Fibroblast of lung (primary cell): ENCODE measurements around the gene SH2B3. TPM values are rescaled to one million over a fixed set of nuclear protein-coding genes. Genes with fewer than 3 reads are reported as not detected.

ENCODE experiments used
- DNase-seq, 2 donors: peaks; one replicate each; pipeline versions ENCODE4 v3.0.0 to v3.0.0-alpha.2; 2010; ENCODE audit warnings: low read depth in 2 of 2
- H2AFZ ChIP-seq: 2 replicates; pipeline ENCODE4 v1.5.1; 2012; ENCODE audit warnings: low read length, control low read depth, inconsistent platforms
- H3K27ac ChIP-seq: 2 replicates; pipeline ENCODE4 v1.5.1; 2011; ENCODE audit warnings: low read length, control low read depth; ENCODE audit not compliant: insufficient read depth
- H3K27me3 ChIP-seq: 2 replicates; pipeline ENCODE4 v1.5.1; 2011; ENCODE audit warnings: mild to moderate bottlenecking, low read length; ENCODE audit not compliant: control insufficient read depth, insufficient read depth
- H3K36me3 ChIP-seq: 2 replicates; pipeline ENCODE4 v1.5.1; 2011; ENCODE audit warnings: low read length; ENCODE audit not compliant: control insufficient read depth, insufficient read depth
- H3K4me1 ChIP-seq: 2 replicates; pipeline ENCODE4 v1.5.1; 2011; ENCODE audit warnings: low read length; ENCODE audit not compliant: control insufficient read depth, insufficient read depth; ENCODE audit errors: extremely low read depth
- H3K4me2 ChIP-seq: 2 replicates; pipeline ENCODE4 v1.5.1; 2011; ENCODE audit warnings: low read length, control low read depth; ENCODE audit not compliant: insufficient read depth; ENCODE audit errors: extremely low read depth
- H3K4me3 ChIP-seq, 4 experiments: fragments of 200-600 bp in 1 of 4; sonication (generic) in 1 of 4; replicated peaks in 1 of 4; 2 replicates each; pipeline ENCODE4 v1.5.1; 2011 to 2016; ENCODE audit warnings: low read length in 4 of 4, low read depth in 3 of 4, mild to moderate bottlenecking in 3 of 4, control low read depth in 2 of 4, inconsistent platforms in 1 of 4, mixed read lengths in 1 of 4; ENCODE audit not compliant: insufficient read depth in 1 of 4; ENCODE audit errors: control extremely low read depth in 1 of 4
- H3K79me2 ChIP-seq: 2 replicates; pipeline ENCODE4 v1.5.1; 2012; ENCODE audit warnings: mild to moderate bottlenecking, low read length, inconsistent platforms; ENCODE audit not compliant: control insufficient read depth, insufficient read depth
- H3K9ac ChIP-seq: 2 replicates; pipeline ENCODE4 v1.5.1; 2011; ENCODE audit warnings: mild to moderate bottlenecking, low read length, control low read depth; ENCODE audit not compliant: insufficient read depth
- H3K9me3 ChIP-seq: 2 replicates; pipeline ENCODE4 v1.5.1; 2012; ENCODE audit warnings: low read depth, low read length; ENCODE audit not compliant: control insufficient read depth, insufficient read depth
- H4K20me1 ChIP-seq: 2 replicates; pipeline ENCODE4 v1.5.1; 2011; ENCODE audit warnings: low read length; ENCODE audit not compliant: control insufficient read depth, insufficient read depth; ENCODE audit errors: extremely low read depth
- EZH2 ChIP-seq: IDR thresholded peaks from 2 replicates; pipeline ENCODE4 v1.5.1; 2012; ENCODE audit warnings: low read length, control low read depth, mild to moderate bottlenecking; ENCODE audit errors: missing control alignments
- polyA plus RNA-seq, 2 donors: library from polyadenylated mRNA; depleted of rRNA in 1 of 2; stranded (reverse) in 1 of 2; unstranded in 1 of 2; fragments of >200 nt; gene quantifications; 2 replicates each; pipeline ENCODE4 v1.2.1, GENCODE V29; 2011 to 2012; ENCODE audit warnings: missing spikeins in 1 of 2
- total RNA-seq: library from RNA; depleted of rRNA; stranded (reverse); fragments of >200 nt; gene quantifications from 2 replicates; pipeline ENCODE4 v1.2.1, GENCODE V29; 2014
- TF ChIP-seq, protein P1 (sequence below), 2 donors: IDR thresholded peaks in 1 of 2; conservative IDR thresholded peaks in 1 of 2; 1 replicate in 1 of 2; 2 replicates in 1 of 2; pipeline ENCODE4 v1.5.1; 2011 to 2012; ENCODE audit warnings: low read length in 2 of 2, control low read depth in 1 of 2, inconsistent platforms in 1 of 2, low read depth in 1 of 2, mild to moderate bottlenecking in 1 of 2

Gene SH2B3
- total and polyA plus RNA-seq, 2 donors (not counting 1 experiment from before 2014, with no cell fraction given): 18.0 to 32.0 TPM

DNA sequence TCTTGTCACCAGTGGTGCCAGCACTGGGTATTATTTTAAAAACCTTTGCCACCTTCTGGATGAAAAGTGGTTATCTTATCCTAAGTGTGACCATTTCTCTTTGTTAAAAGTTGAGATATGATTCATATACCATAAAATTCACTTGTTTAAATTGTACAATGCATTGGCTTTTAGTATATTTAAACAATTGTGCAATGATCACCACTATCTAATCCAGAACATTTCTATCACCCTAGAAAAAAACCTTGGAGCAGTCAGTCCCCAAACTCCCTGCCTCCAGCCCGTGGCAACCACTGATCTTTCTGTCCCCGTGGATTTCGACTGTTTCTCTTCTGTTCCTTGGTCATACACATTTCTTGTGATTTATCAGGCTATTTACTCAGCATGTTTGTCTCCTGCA is 28.3 kb downstream of the SH2B3 start:
- Histone ChIP-seq H3K27ac (peak overlapping the region; percentile 65), H3K4me3 (peak overlapping the region in 2 of 4 experiments; percentile 6 to 16), H3K9ac (no peak overlapping the region), H4K20me1 (no peaks in the 10 kb centered on the region), H3K9me3 (no peaks in the 10 kb centered on the region), H2AFZ (no peak overlapping the region), H3K4me2 (peak overlapping the region; percentile 72), H3K4me1 (peaks cover 40% of the 10 kb centered on the region), H3K36me3 (peaks cover 2% of the 10 kb centered on the region), H3K79me2 (peaks cover 85% of the 10 kb centered on the region), H3K27me3 (no peaks in the 10 kb centered on the region)
- DNase-seq: peak in 1 of 2 donors; percentile 35
- TF ChIP-seq, protein P1, sequence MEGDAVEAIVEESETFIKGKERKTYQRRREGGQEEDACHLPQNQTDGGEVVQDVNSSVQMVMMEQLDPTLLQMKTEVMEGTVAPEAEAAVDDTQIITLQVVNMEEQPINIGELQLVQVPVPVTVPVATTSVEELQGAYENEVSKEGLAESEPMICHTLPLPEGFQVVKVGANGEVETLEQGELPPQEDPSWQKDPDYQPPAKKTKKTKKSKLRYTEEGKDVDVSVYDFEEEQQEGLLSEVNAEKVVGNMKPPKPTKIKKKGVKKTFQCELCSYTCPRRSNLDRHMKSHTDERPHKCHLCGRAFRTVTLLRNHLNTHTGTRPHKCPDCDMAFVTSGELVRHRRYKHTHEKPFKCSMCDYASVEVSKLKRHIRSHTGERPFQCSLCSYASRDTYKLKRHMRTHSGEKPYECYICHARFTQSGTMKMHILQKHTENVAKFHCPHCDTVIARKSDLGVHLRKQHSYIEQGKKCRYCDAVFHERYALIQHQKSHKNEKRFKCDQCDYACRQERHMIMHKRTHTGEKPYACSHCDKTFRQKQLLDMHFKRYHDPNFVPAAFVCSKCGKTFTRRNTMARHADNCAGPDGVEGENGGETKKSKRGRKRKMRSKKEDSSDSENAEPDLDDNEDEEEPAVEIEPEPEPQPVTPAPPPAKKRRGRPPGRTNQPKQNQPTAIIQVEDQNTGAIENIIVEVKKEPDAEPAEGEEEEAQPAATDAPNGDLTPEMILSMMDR (conservative IDR thresholded peaks at IDR 0.05 in 1 of 2, IDR thresholded peaks at IDR 0.05 in 1 of 2; ENCODE audit: low read depth in 1 of 2, low read length in 2 of 2): no peak
- no peak for TF ChIP-seq EZH2

DNA sequence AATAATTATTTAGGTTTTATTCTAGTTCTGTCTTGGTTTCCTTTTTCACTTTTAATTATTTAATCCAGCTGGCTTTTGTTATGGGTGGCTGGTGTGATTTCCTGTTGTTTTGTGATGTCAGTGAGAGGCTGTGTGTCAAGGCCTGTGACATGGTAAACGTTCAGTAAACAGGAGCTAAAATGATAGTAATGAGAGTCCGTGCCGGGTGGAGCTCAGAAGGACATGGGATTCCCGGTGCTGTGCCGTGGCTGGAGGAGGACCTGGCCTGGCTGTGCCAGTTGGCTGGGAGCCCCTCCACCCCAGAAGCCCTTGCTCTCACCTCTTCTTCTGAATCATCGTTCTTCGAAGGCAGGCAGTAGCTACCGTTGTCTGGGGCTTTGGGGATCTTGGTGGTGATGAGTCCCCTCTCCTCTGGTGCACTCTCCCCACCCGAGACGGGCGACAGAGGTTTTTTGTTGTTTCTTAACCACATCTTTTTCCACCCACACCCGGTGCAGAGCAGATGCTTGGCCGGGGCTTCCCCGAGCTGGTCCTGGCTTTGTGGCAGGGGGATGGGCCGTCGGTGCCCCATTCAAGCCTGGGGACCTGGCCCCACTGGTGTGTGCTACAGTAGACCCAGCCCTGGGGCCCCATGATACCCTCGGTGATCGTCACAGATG is 29.1 kb downstream of the SH2B3 start:
- Histone ChIP-seq H3K9ac (peak overlapping the region; percentile 18), H2AFZ (no peak overlapping the region), H3K36me3 (peaks cover under 1% of the 10 kb centered on the region), H3K4me2 (peak overlapping the region; percentile 72), H4K20me1 (no peaks in the 10 kb centered on the region), H3K4me1 (peaks cover 41% of the 10 kb centered on the region), H3K27ac (peak overlapping the region; percentile 65), H3K9me3 (no peaks in the 10 kb centered on the region), H3K79me2 (peaks cover 82% of the 10 kb centered on the region), H3K4me3 (peak overlapping the region in 2 of 4 experiments; percentile 0 to 16), H3K27me3 (no peaks in the 10 kb centered on the region)
- peak; percentile 63 to 76 for DNase-seq
- TF ChIP-seq, protein P1 (conservative IDR thresholded peaks at IDR 0.05 in 1 of 2, IDR thresholded peaks at IDR 0.05 in 1 of 2; ENCODE audit: low read depth in 1 of 2, low read length in 2 of 2): no peak
- no peak for TF ChIP-seq EZH2

- no peak overlapping the region for H3K4me2 ChIP-seq
- H3K4me3 ChIP-seq: no peak overlapping the region
- no peaks in the 10 kb centered on the region for H4K20me1 ChIP-seq
- H3K4me1 ChIP-seq: peaks cover 34% of the 10 kb centered on the region
- no peak overlapping the region for H2AFZ ChIP-seq
- no peaks in the 10 kb centered on the region for H3K27me3 ChIP-seq
- peaks cover 82% of the 10 kb centered on the region for H3K79me2 ChIP-seq
- H3K36me3 ChIP-seq: no peaks in the 10 kb centered on the region
- H3K9ac ChIP-seq: no peak overlapping the region
- peak overlapping the region; percentile 26 for H3K27ac ChIP-seq
- TF ChIP-seq, protein P1 (conservative IDR thresholded peaks at IDR 0.05 in 1 of 2, IDR thresholded peaks at IDR 0.05 in 1 of 2; ENCODE audit: low read depth in 1 of 2, low read length in 2 of 2): no peak
- TF ChIP-seq EZH2: no peak
- no peaks in the 10 kb centered on the region for H3K9me3 ChIP-seq
- DNase-seq: peak in 1 of 2 donors; percentile 40
These were observed 30.0 kb downstream of the SH2B3 start for GRCh38 chr12:111435661-111436201.
